Loucy (cell line): ENCODE results near the gene CAP2.

ENCODE experiments used
- EZH2phosphoT487 ChIP-seq: fragments of 200-600 bp; IDR thresholded peaks from 2 replicates; pipeline ENCODE4 v1.6.1; 2018; ENCODE audit warnings: antibody characterized with exemption, mild to moderate bottlenecking, moderate library complexity, borderline replicate concordance
- TF ChIP-seq, protein P1 (sequence below): fragments of 200-600 bp; sonication (generic); conservative IDR thresholded peaks from 2 replicates; pipeline ENCODE4 v1.5.1; 2014; ENCODE audit warnings: mild to moderate bottlenecking, antibody characterized with exemption, low read length

DNA sequence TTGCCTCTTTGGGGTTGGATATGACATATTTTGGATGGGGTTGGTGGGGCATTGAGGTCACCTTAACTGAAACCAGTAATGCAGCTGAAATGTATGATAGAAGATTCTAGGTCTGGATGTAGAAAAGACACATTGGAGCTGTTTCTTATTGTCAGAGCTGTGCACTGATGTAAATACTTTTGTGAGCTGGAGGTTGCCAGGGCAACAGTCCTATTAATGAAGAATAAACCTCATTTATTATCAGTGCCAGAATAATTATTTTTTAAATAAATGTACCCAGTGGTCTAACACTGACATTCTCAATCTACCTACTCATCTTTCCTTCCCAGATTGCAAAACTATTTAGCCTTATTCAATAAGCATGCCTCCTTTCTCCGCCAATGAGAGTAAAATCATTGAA is 57.0 kb downstream of the CAP2 start:
- TF ChIP-seq, protein P1, sequence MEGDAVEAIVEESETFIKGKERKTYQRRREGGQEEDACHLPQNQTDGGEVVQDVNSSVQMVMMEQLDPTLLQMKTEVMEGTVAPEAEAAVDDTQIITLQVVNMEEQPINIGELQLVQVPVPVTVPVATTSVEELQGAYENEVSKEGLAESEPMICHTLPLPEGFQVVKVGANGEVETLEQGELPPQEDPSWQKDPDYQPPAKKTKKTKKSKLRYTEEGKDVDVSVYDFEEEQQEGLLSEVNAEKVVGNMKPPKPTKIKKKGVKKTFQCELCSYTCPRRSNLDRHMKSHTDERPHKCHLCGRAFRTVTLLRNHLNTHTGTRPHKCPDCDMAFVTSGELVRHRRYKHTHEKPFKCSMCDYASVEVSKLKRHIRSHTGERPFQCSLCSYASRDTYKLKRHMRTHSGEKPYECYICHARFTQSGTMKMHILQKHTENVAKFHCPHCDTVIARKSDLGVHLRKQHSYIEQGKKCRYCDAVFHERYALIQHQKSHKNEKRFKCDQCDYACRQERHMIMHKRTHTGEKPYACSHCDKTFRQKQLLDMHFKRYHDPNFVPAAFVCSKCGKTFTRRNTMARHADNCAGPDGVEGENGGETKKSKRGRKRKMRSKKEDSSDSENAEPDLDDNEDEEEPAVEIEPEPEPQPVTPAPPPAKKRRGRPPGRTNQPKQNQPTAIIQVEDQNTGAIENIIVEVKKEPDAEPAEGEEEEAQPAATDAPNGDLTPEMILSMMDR, result no peak
- TF ChIP-seq EZH2phosphoT487, result no peak
